ENCODE measurements around the gene DHRSX. TPM values are rescaled to one million over a fixed set of nuclear protein-coding genes. Genes with fewer than 3 reads are reported as not detected.

Gene DHRSX
- total and polyA plus RNA-seq, 2 donors (not counting 1 experiment from before 2014, with no cell fraction given) = 18.8 to 39.0 TPM

DNA sequence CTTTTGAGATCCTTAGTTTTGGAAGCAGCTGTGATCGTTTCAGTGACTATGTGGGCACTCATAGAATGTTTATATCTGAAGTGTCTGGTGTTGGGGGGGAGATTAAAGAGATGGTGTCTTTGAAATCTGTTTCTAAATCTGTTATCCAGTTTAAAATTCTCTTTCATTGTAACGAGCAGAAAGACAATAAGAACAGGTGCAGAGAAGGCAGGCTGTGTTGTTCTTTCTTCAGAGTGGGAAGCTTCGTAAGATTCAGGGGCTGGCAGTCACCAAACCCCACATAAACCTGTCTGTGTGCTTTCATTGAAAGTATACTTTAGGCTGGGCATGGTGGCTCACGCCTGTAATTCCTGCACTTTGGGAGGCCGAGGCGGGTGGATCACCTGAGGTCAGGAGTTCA, 16.3 kb upstream of the DHRSX start:
- H3K79me2 ChIP-seq (ENCODE audit: control insufficient read depth, insufficient read depth, low read length) = no peaks in the 10 kb centered on the region
- CTCF ChIA-PET = no interaction called here
- no peaks in the 10 kb centered on the region for H3K36me3 ChIP-seq (replicated peaks in 1 of 2; ENCODE audit: control extremely low read depth in 1 of 2, control insufficient read depth in 1 of 2, extremely low read depth in 1 of 2, insufficient read depth in 2 of 2, low read length in 1 of 2)
- H3K27ac Mint-ChIP-seq = peak overlapping the region; percentile 88
- H3K27ac ChIP-seq (ENCODE audit: low read length in 2 of 2) = peak overlapping the region; percentile 22 to 31
- peaks cover 58 to 63% of the 10 kb centered on the region in 2 donors for H3K4me1 ChIP-seq (ENCODE audit: control insufficient read depth in 2 of 2, insufficient read depth in 2 of 2, low read length in 2 of 2)
- WGBS (ENCODE audit: insufficient coverage) = 11% methylated on average over 1 of the region's 6 CpGs
- H3K27me3 ChIP-seq (replicated peaks in 1 of 4; ENCODE audit: control extremely low read depth in 1 of 4, control insufficient read depth in 3 of 4, insufficient read depth in 4 of 4, low read length in 3 of 4) = no peaks in the 10 kb centered on the region
- peaks cover 40% of the 10 kb centered on the region for H3K4me1 Mint-ChIP-seq
- intact Hi-C loops (cut with micrococcal nuclease) = loop anchor here (5.0 kb wide), 2 partner anchors 75 to 90 kb away; no protein-coding TSS in a partner anchor
- no peaks in the 10 kb centered on the region for H3K27me3 Mint-ChIP-seq
- H3K9ac ChIP-seq (ENCODE audit: low read length) = no peak overlapping the region
- no peak for DNase-seq
- no peak overlapping the region for H3K4me3 ChIP-seq (ENCODE audit: control extremely low read depth in 1 of 5, extremely low read depth in 1 of 5, insufficient read depth in 1 of 5, low read depth in 2 of 5, low read length in 4 of 5)
- peak overlapping the region; percentile 72 for H3K4me3 Mint-ChIP-seq
- peak overlapping the region; percentile 44 for H3K4me2 ChIP-seq (replicated peaks; ENCODE audit: low read depth, low read length, poor library complexity, severe bottlenecking)
- H3K9me3 Mint-ChIP-seq (ENCODE audit: insufficient read depth) = no peaks in the 10 kb centered on the region
- no peak for TF ChIP-seq CTCF (IDR thresholded peaks at IDR 0.05)
- TF ChIP-seq EZH2 (IDR thresholded peaks at IDR 0.05; ENCODE audit: borderline replicate concordance, insufficient read depth, low read depth, low read length, poor library complexity, severe bottlenecking) = no peak
- POLR2A ChIA-PET = no interaction called here
- peaks cover 0 to 3% (median 0%) of the 10 kb centered on the region in 3 donors for H3K9me3 ChIP-seq (ENCODE audit: control extremely low read depth in 1 of 3, control insufficient read depth in 2 of 3, insufficient read depth in 1 of 3, low read length in 2 of 3)
- peak; percentile 22 for ATAC-seq (ENCODE audit: low read depth)
- H2AFZ ChIP-seq (ENCODE audit: insufficient read depth, low read depth, low read length, poor library complexity, severe bottlenecking) = peak overlapping the region; percentile 11
- H4K20me1 ChIP-seq (ENCODE audit: control insufficient read depth, insufficient read depth, low read length, poor library complexity, severe bottlenecking) = no peaks in the 10 kb centered on the region

- Mint-ChIP-seq H3K4me3 (peak overlapping the region; percentile 72), H3K27me3 (no peaks in the 10 kb centered on the region), H3K4me1 (peaks cover 40% of the 10 kb centered on the region), H3K27ac (peak overlapping the region; percentile 88), H3K9me3 (ENCODE audit: insufficient read depth) (no peaks in the 10 kb centered on the region)
- WGBS (ENCODE audit: insufficient coverage) = 20% methylated on average over 3 of the region's 5 CpGs
- Histone ChIP-seq H3K9me3 (ENCODE audit: control extremely low read depth in 1 of 3, control insufficient read depth in 2 of 3, insufficient read depth in 1 of 3, low read length in 2 of 3) (peaks cover 0 to 3% (median 0%) of the 10 kb centered on the region in 3 donors), H4K20me1 (ENCODE audit: control insufficient read depth, insufficient read depth, low read length, poor library complexity, severe bottlenecking) (no peaks in the 10 kb centered on the region), H3K9ac (ENCODE audit: low read length) (no peak overlapping the region), H3K27me3 (replicated peaks in 1 of 4; ENCODE audit: control extremely low read depth in 1 of 4, control insufficient read depth in 3 of 4, insufficient read depth in 4 of 4, low read length in 3 of 4) (no peaks in the 10 kb centered on the region), H3K4me2 (replicated peaks; ENCODE audit: low read depth, low read length, poor library complexity, severe bottlenecking) (peak overlapping the region; percentile 44), H3K79me2 (ENCODE audit: control insufficient read depth, insufficient read depth, low read length) (no peaks in the 10 kb centered on the region), H3K4me3 (ENCODE audit: control extremely low read depth in 1 of 5, extremely low read depth in 1 of 5, insufficient read depth in 1 of 5, low read depth in 2 of 5, low read length in 4 of 5) (no peak overlapping the region), H3K36me3 (replicated peaks in 1 of 2; ENCODE audit: control extremely low read depth in 1 of 2, control insufficient read depth in 1 of 2, extremely low read depth in 1 of 2, insufficient read depth in 2 of 2, low read length in 1 of 2) (no peaks in the 10 kb centered on the region), H3K4me1 (ENCODE audit: control insufficient read depth in 2 of 2, insufficient read depth in 2 of 2, low read length in 2 of 2) (peaks cover 53 to 59% of the 10 kb centered on the region in 2 donors), H2AFZ (ENCODE audit: insufficient read depth, low read depth, low read length, poor library complexity, severe bottlenecking) (peak overlapping the region; percentile 11), H3K27ac (ENCODE audit: low read length in 2 of 2) (peak overlapping the region; percentile 22 to 31)
- ATAC-seq (ENCODE audit: low read depth) (peak; percentile 66), DNase-seq (peak; percentile 78)
- ChIA-PET CTCF (no interaction called here), POLR2A (no interaction called here)
- intact Hi-C loops (cut with micrococcal nuclease) = loop anchor here (1.0 to 5.0 kb wide), 3 partner anchors 16 to 91 kb away; partner anchors contain the start of genes DHRSX and ZBED1
- TF ChIP-seq CTCF (IDR thresholded peaks at IDR 0.05) = no peak
- TF ChIP-seq EZH2 (IDR thresholded peaks at IDR 0.05; ENCODE audit: borderline replicate concordance, insufficient read depth, low read depth, low read length, poor library complexity, severe bottlenecking) = no peak
Measured at GRCh38 chrX:2516623-2517022, 15.8 kb upstream of the DHRSX start.
